ENCODE measurements around the gene MBP.

The MBP gene

GRCh38 chr18:77066101-77066500, 66.5 kb downstream of the MBP start:
- peaks cover 98% of the 10 kb centered on the region for H3K4me1 Mint-ChIP-seq
- H3K36me3 Mint-ChIP-seq: peaks cover 30% of the 10 kb centered on the region
- no peaks in the 10 kb centered on the region for H3K9me3 Mint-ChIP-seq
- H3K4me3 Mint-ChIP-seq: no peak overlapping the region
- no peaks in the 10 kb centered on the region for H3K27me3 Mint-ChIP-seq
- no peak overlapping the region for H3K27ac Mint-ChIP-seq

- H3K4me3 Mint-ChIP-seq: peak overlapping the region; percentile 23
- no peaks in the 10 kb centered on the region for H3K9me3 Mint-ChIP-seq
- H3K27ac Mint-ChIP-seq: peak overlapping the region; percentile 12
- H3K27me3 Mint-ChIP-seq: no peaks in the 10 kb centered on the region
- peaks cover 100% of the 10 kb centered on the region for H3K4me1 Mint-ChIP-seq
- H3K36me3 Mint-ChIP-seq: peaks cover 30% of the 10 kb centered on the region
Observed at GRCh38 chr18:77065221-77065981, 67.2 kb downstream of the MBP start.

DNA sequence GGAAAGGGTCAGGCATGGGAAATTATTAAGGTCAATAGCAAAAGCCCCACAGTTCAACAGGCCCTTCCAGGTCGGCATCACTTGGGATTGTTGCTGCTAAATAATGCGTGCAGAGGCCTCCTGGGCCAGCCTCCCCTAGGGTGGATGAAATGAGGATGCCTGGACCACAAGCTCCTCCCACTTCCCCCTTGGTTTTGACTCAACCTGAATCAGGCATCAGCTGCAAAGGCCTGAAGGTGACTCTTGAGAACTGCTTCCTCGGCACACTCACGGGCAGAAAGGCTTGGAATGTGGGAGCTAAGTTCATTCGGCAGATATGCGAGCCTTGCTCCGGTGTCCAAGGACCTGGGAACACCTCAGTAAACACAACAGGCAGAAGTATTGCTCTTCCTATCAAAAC, 69.3 kb downstream of the MBP start:
- Mint-ChIP-seq H3K27me3 (no peaks in the 10 kb centered on the region), H3K27ac (peak overlapping the region; percentile 87), H3K9me3 (no peaks in the 10 kb centered on the region), H3K36me3 (peaks cover 29% of the 10 kb centered on the region), H3K4me3 (peak overlapping the region; percentile 60), H3K4me1 (peaks cover 93% of the 10 kb centered on the region)

DNA sequence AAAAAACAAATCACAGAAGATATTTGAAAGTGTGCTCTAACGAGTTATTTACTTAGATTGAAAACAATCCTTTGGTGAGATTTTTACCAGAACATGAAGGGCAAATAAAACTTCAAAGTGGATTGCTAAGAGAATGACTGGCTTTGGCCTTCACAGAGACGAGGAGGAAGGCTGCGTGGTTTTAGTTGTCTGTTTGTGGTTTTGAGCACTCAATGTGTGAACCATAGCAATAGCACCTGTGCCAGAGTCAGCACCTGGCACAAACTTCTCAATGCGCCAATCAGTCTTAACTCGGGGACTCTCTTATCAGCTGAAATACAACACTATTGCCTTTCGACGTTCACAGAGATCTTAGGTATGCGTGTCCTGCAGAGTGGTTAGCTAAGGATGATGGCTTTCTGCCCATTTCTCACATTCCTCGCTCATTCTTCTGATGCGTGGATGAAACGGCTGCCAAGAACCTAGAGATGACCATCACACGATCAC, 70.0 kb downstream of the MBP start:
- no peaks in the 10 kb centered on the region for H3K9me3 Mint-ChIP-seq
- peak overlapping the region; percentile 87 for H3K27ac Mint-ChIP-seq
- H3K27me3 Mint-ChIP-seq: no peaks in the 10 kb centered on the region
- H3K36me3 Mint-ChIP-seq: peaks cover 29% of the 10 kb centered on the region
- peak overlapping the region; percentile 60 for H3K4me3 Mint-ChIP-seq
- peaks cover 86% of the 10 kb centered on the region for H3K4me1 Mint-ChIP-seq

DNA sequence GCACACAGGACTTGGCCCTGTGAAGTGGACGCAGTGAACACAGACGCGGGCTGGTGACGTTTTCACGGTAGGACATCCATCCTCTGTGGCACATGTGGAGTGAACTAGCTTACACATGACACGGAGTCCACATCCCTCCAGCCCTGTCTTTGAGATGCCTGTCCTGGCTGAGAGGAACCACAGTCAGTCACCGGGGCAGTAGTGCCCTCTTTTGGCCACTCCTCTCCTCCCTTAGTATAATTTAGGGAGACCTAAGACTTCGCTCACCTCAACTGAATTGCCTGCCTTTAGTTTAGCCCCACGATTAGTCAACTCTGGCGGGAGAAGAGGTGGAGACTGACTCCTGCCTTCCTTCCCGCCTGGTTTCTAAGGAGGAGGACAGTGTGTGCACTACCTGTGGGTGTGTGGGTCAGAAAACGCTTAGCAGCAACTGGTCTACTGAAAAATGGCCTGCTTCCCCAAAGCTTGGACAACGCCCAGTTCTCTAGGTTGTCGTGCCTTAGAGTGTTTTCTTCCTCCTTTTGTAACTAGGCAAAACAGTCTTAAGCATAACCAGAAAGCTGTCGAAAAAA, 70.6 kb downstream of the MBP start:
- Mint-ChIP-seq H3K4me3 (peak overlapping the region; percentile 60), H3K27ac (peak overlapping the region; percentile 87), H3K9me3 (no peaks in the 10 kb centered on the region), H3K27me3 (no peaks in the 10 kb centered on the region), H3K36me3 (peaks cover 26% of the 10 kb centered on the region), H3K4me1 (peaks cover 86% of the 10 kb centered on the region)

DNA sequence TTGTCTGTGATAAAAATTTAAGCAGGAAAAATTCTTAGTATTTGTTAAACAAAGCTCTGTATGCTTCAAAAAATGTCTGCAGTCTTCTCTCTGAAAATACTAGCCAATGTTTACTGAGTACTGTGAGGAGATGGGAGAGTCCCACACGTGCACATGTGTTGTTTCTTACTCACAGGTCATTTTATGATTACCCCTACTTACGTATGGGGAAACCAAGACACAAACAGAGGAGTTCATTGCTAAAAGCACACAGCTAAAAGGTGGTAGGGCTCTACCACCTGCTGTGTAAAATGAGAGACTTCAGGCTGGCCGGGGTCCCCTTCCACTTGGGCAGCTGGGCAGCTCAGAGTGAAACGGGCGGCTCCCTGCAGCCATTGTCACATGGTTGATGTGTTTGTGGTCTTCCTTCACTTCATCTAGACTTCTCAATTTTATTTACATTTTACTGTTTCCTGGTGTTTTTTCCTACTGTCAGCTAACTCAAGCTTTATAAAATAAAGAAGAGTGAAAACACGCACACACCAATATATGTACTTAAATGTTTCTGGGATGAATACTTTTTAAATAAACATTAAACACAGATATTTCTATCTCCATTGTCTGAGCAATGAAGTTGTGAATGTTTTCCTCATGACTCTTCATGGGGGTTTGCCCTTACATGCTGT, 71.2 kb downstream of the MBP start:
- H3K36me3 Mint-ChIP-seq: peaks cover 26% of the 10 kb centered on the region
- H3K9me3 Mint-ChIP-seq: no peaks in the 10 kb centered on the region
- H3K27ac Mint-ChIP-seq: peak overlapping the region; percentile 84
- H3K4me3 Mint-ChIP-seq: peak overlapping the region; percentile 49
- no peaks in the 10 kb centered on the region for H3K27me3 Mint-ChIP-seq
- peaks cover 86% of the 10 kb centered on the region for H3K4me1 Mint-ChIP-seq

DNA sequence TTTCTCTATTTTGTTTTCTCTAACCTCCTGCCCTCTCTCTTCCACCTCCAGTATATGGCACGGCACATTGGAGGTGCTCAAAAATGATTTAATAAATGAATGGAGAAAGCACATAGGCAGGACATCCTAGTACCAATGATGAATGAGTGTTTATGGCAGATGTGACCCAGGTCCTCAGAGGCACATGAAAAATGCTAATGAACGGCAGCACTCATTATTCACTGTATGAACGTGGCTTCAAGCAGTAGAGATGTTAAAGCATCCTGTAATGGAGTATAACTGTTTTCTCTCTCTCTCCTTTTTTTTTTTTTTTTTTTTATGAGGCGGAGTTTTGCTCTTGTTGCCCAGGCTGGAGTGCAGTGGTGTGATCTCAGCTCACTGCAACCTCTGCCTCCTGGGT, 72.4 kb downstream of the MBP start:
- no peak overlapping the region for H3K4me3 Mint-ChIP-seq
- peaks cover 86% of the 10 kb centered on the region for H3K4me1 Mint-ChIP-seq
- no peaks in the 10 kb centered on the region for H3K9me3 Mint-ChIP-seq
- peaks cover 18% of the 10 kb centered on the region for H3K36me3 Mint-ChIP-seq
- no peaks in the 10 kb centered on the region for H3K27me3 Mint-ChIP-seq
- H3K27ac Mint-ChIP-seq: no peak overlapping the region

GRCh38 chr18:77059294-77059916, 73.2 kb downstream of the MBP start:
- peak overlapping the region; percentile 47 for H3K27ac Mint-ChIP-seq
- H3K36me3 Mint-ChIP-seq: peaks cover 17% of the 10 kb centered on the region
- H3K4me3 Mint-ChIP-seq: no peak overlapping the region
- no peaks in the 10 kb centered on the region for H3K9me3 Mint-ChIP-seq
- H3K4me1 Mint-ChIP-seq: peaks cover 86% of the 10 kb centered on the region
- H3K27me3 Mint-ChIP-seq: no peaks in the 10 kb centered on the region

- H3K27ac Mint-ChIP-seq: no peak overlapping the region
- H3K4me3 Mint-ChIP-seq: no peak overlapping the region
- peaks cover 86% of the 10 kb centered on the region for H3K4me1 Mint-ChIP-seq
- H3K9me3 Mint-ChIP-seq: no peaks in the 10 kb centered on the region
- peaks cover 9% of the 10 kb centered on the region for H3K36me3 Mint-ChIP-seq
- H3K27me3 Mint-ChIP-seq: no peaks in the 10 kb centered on the region
Observed at GRCh38 chr18:77058290-77058835, 74.2 kb downstream of the MBP start.

GRCh38 chr18:77057006-77057395, 75.6 kb downstream of the MBP start:
- Mint-ChIP-seq H3K9me3 (no peaks in the 10 kb centered on the region), H3K4me3 (peak overlapping the region; percentile 54), H3K36me3 (peaks cover 2% of the 10 kb centered on the region), H3K27ac (peak overlapping the region; percentile 96), H3K4me1 (peaks cover 85% of the 10 kb centered on the region), H3K27me3 (no peaks in the 10 kb centered on the region)

- peak overlapping the region; percentile 96 for H3K27ac Mint-ChIP-seq
- peaks cover 2% of the 10 kb centered on the region for H3K36me3 Mint-ChIP-seq
- H3K9me3 Mint-ChIP-seq: no peaks in the 10 kb centered on the region
- peak overlapping the region; percentile 54 for H3K4me3 Mint-ChIP-seq
- H3K27me3 Mint-ChIP-seq: no peaks in the 10 kb centered on the region
- peaks cover 85% of the 10 kb centered on the region for H3K4me1 Mint-ChIP-seq
Observed at GRCh38 chr18:77056344-77057005, 76.1 kb downstream of the MBP start.

DNA sequence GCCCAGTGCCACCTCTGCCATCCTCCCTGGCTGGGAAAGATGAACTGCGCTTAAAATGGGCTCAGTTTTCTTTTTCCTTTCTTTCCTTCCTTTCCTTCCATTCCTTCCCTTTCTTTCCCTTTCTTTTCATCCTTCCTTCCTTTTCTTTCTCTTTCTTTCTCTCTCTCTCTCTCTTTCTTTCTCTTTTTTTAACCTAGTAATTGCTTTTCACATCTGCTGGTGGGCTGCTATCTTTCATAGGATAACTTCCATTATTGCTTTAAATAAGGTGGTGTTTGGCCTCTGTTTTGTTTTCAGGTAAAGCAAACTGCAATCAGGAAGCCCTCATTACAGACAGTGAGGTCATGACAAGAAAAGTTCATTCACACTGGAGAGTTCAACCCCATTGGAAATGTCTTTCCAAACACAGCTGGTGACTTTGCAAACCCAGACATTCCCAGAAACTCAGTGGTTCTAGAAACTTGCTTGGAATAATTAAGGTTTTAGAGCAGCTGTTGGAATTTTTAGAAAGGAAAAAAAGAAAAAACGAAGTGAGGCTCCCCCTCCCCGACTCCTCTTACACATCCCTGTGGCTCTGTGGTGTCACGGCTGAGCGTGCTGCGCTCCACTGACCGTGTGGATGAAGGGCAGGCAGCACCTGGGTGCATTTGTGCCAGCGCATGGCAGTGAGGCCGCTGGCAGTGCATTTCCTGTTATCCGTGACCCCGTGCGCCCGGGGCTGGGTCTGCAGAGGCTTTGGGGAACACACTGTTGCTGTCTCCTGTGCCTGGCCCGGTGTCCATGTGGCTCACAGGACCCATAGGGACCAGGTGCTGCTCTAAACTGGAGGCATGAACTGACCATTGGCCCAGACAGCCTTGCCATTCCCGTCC, 76.9 kb downstream of the MBP start:
- H3K36me3 Mint-ChIP-seq: peaks cover 2% of the 10 kb centered on the region
- H3K27ac Mint-ChIP-seq: peak overlapping the region; percentile 96
- peak overlapping the region; percentile 74 for H3K4me3 Mint-ChIP-seq
- no peaks in the 10 kb centered on the region for H3K27me3 Mint-ChIP-seq
- H3K9me3 Mint-ChIP-seq: no peaks in the 10 kb centered on the region
- H3K4me1 Mint-ChIP-seq: peaks cover 79% of the 10 kb centered on the region

GRCh38 chr18:77054606-77055428, 77.8 kb downstream of the MBP start:
- H3K36me3 Mint-ChIP-seq: peaks cover 2% of the 10 kb centered on the region
- peaks cover 71% of the 10 kb centered on the region for H3K4me1 Mint-ChIP-seq
- no peaks in the 10 kb centered on the region for H3K9me3 Mint-ChIP-seq
- peak overlapping the region; percentile 74 for H3K4me3 Mint-ChIP-seq
- no peaks in the 10 kb centered on the region for H3K27me3 Mint-ChIP-seq
- peak overlapping the region; percentile 94 for H3K27ac Mint-ChIP-seq

GRCh38 chr18:77054288-77054605, 78.3 kb downstream of the MBP start:
- Mint-ChIP-seq H3K9me3 (no peaks in the 10 kb centered on the region), H3K4me1 (peaks cover 68% of the 10 kb centered on the region), H3K27ac (peak overlapping the region; percentile 94), H3K36me3 (no peaks in the 10 kb centered on the region), H3K27me3 (no peaks in the 10 kb centered on the region), H3K4me3 (peak overlapping the region; percentile 74)
